Measurements from ENCODE around the gene CENATAC. TPM values are rescaled to one million over a fixed set of nuclear protein-coding genes. Genes with fewer than 3 reads are reported as not detected.
"Not testable (repeated sequence)": the region's sequence is repeated elsewhere in the genome, so short reads cannot be mapped to it uniquely, and the experiment has no call there.

Gene CENATAC
- total RNA-seq, 1 donor from 2014 or later: 44.1 TPM

- DNase-seq (ENCODE audit: low spot score): peak; percentile 35
These were observed 862 bp upstream of the CENATAC start for GRCh38 chr11:118996926-118997626.

- no peak for DNase-seq (ENCODE audit: low spot score)
These were observed 415 bp downstream of the CENATAC start for GRCh38 chr11:118998388-118998717.

GRCh38 chr11:118998822-118999221, 884 bp downstream of the CENATAC start:
- peak; percentile 50 for DNase-seq (ENCODE audit: low spot score)

GRCh38 chr11:119000906-119001305, 3.0 kb downstream of the CENATAC start:
- DNase-seq (ENCODE audit: low spot score): no peak

- no peak for DNase-seq (ENCODE audit: low spot score)
These were observed 8.7 kb downstream of the CENATAC start for GRCh38 chr11:119006656-119007055.

- no peak for DNase-seq (ENCODE audit: low spot score)
These were observed 13.6 kb downstream of the CENATAC start for GRCh38 chr11:119011476-119012053.

GRCh38 chr11:119012629-119013170, 14.8 kb downstream of the CENATAC start:
- DNase-seq (ENCODE audit: low spot score): no peak

- no peak for DNase-seq (ENCODE audit: low spot score)
These were observed 16.4 kb downstream of the CENATAC start for GRCh38 chr11:119014209-119014924.

- DNase-seq (ENCODE audit: low spot score): no peak
These were observed 17.2 kb downstream of the CENATAC start for GRCh38 chr11:119015054-119015611.

GRCh38 chr11:119016216-119017009, 18.5 kb downstream of the CENATAC start:
- DNase-seq (ENCODE audit: low spot score): no peak

- not testable (repeated sequence) for DNase-seq (ENCODE audit: low spot score)
These were observed 19.4 kb downstream of the CENATAC start for GRCh38 chr11:119017377-119017776.

- peak; percentile 99 for DNase-seq (ENCODE audit: low spot score)
These were observed 20.4 kb downstream of the CENATAC start, which contains the start of the genes RPS25 and TRAPPC4 for GRCh38 chr11:119018074-119018938. Gene RPS25, minus strand, starts transcription at chr11:119018343. Its CDS starts 59 bp downstream, at chr11:119018284. Gene TRAPPC4, plus strand, starts transcription at chr11:119018766. Its CDS starts 30 bp downstream, at chr11:119018796.

- no peak for DNase-seq (ENCODE audit: low spot score)
These were observed 22.1 kb downstream of the CENATAC start for GRCh38 chr11:119019996-119020395.

GRCh38 chr11:119021631-119022030, 23.7 kb downstream of the CENATAC start:
- DNase-seq (ENCODE audit: low spot score): no peak

GRCh38 chr11:119023741-119024140, 25.8 kb downstream of the CENATAC start:
- no peak for DNase-seq (ENCODE audit: low spot score)

GRCh38 chr11:119024430-119025098, 26.6 kb downstream of the CENATAC start:
- DNase-seq (ENCODE audit: low spot score): no peak

- no peak for DNase-seq (ENCODE audit: low spot score)
These were observed 27.1 kb downstream of the CENATAC start for GRCh38 chr11:119025099-119025473.

GRCh38 chr11:119025541-119025940, 27.6 kb downstream of the CENATAC start:
- DNase-seq (ENCODE audit: low spot score): no peak

- no peak for DNase-seq (ENCODE audit: low spot score)
These were observed 28.2 kb downstream of the CENATAC start for GRCh38 chr11:119025978-119026766.

Data from umbilical cord (tissue), 2 donors.